GM12878 (cell line): ENCODE data around the gene CRIM1. TPM values are rescaled to one million over a fixed set of nuclear protein-coding genes. Genes with fewer than 3 reads are reported as not detected.

Experiments used
- ATAC-seq: fragments of 200-7000 bp; cut with Tn5 transposase; 3 replicates; pipeline ENCODE4 v1.9.1; 2020; ENCODE audit warnings: mild to moderate bottlenecking, moderate library complexity
- BruUV-seq: library from RNA; stranded (reverse); fragments of 400-500 nt; replicated peaks from 2 replicates; lab custom pipeline; 2021; lab: Mats Ljungman, UMichigan
- CTCF ChIA-PET: fragments of 300-600 bp; sonication (Branson Sonifier 250); formaldehyde crosslinking; extraction: SDS; loops from one replicate; lab custom pipeline; 2021; ENCODE audit warnings: inconsistent platforms; lab: Yijun Ruan, JAX
- POLR2A ChIA-PET: fragments of 350-600 bp; formaldehyde crosslinking; extraction: SDS; loops from one replicate; lab custom pipeline; 2021; ENCODE audit warnings: inconsistent platforms; lab: Charles Lee
- RAD21 ChIA-PET: fragments of 300-600 bp; sonication (Branson Sonifier 250); formaldehyde crosslinking; loops from one replicate; lab custom pipeline; 2023; ENCODE audit warnings: antibody characterized with exemption; ENCODE audit not compliant: unreplicated experiment; lab: Charles Lee
- SMC1A ChIA-PET: fragments of 300-600 bp; sonication (Branson Sonifier 250); formaldehyde crosslinking; loops from one replicate; lab custom pipeline; 2023; ENCODE audit not compliant: unreplicated experiment, uncharacterized antibody; lab: Charles Lee
- DNase-seq: peaks from one replicate; pipeline ENCODE4 v3.0.0-alpha.2; 2011; ENCODE audit warnings: low read depth, low spot score
- FAIRE-seq: peaks from 3 replicates; lab custom pipeline; 2011; peaks lifted over from hg19 to GRCh38; lab: Jason Lieb, UNC
- H2AFZ ChIP-seq: 2 replicates; pipeline ENCODE4 v1.6.0; 2011; ENCODE audit warnings: low read depth, low read length, control low read depth; ENCODE audit not compliant: control insufficient read depth
- H3K27ac ChIP-seq: 2 replicates; pipeline ENCODE4 v1.5.1; 2011; ENCODE audit warnings: control low read depth; ENCODE audit not compliant: control insufficient read depth, insufficient read depth
- H3K27me3 ChIP-seq, 2 experiments: replicated peaks in 1 of 2; 2 replicates each; pipeline versions ENCODE4 v1.6.0 to v1.6.1; 2011; ENCODE audit warnings: low read length in 1 of 2; ENCODE audit not compliant: control insufficient read depth in 2 of 2, insufficient read depth in 2 of 2
- H3K36me3 ChIP-seq, 2 experiments: 2 replicates each; pipeline ENCODE4 v1.5.1; 2011; ENCODE audit warnings: low read length in 1 of 2; ENCODE audit not compliant: control insufficient read depth in 2 of 2, insufficient read depth in 2 of 2
- H3K4me1 ChIP-seq: 2 replicates; pipeline ENCODE4 v1.6.1; 2011; ENCODE audit warnings: mild to moderate bottlenecking, low read length, moderate library complexity, mixed read lengths; ENCODE audit not compliant: control insufficient read depth, insufficient read depth
- H3K4me2 ChIP-seq: 2 replicates; pipeline ENCODE4 v1.6.0; 2011; ENCODE audit warnings: control low read depth; ENCODE audit not compliant: control insufficient read depth, insufficient read depth
- H3K4me3 ChIP-seq: fragments of 200-600 bp; sonication (generic); 2 replicates; pipeline ENCODE4 v1.5.1; 2016
- H3K79me2 ChIP-seq: 2 replicates; pipeline ENCODE4 v1.6.0; 2011; ENCODE audit warnings: low read length; ENCODE audit not compliant: control insufficient read depth, insufficient read depth
- H3K9ac ChIP-seq: 2 replicates; pipeline ENCODE4 v1.8.0; 2011; ENCODE audit warnings: low read length, control low read depth, mixed read lengths; ENCODE audit not compliant: control insufficient read depth, insufficient read depth
- H3K9me3 ChIP-seq: replicated peaks from 3 replicates; pipeline ENCODE4 v1.5.1; 2011; ENCODE audit warnings: mild to moderate bottlenecking, low read length; ENCODE audit not compliant: control insufficient read depth, insufficient read depth
- H4K20me1 ChIP-seq: 2 replicates; pipeline ENCODE4 v1.6.0; 2011; ENCODE audit not compliant: control insufficient read depth, insufficient read depth
- EZH2 ChIP-seq: IDR thresholded peaks from 2 replicates; pipeline ENCODE4 v1.6.1; 2012; ENCODE audit warnings: low read depth, mild to moderate bottlenecking, control low read depth, inconsistent platforms, low read length, borderline replicate concordance; ENCODE audit not compliant: control insufficient read depth
- RFX5 ChIP-seq: IDR thresholded peaks from 2 replicates; pipeline ENCODE4 v1.6.1; 2011; ENCODE audit warnings: low read depth, low read length, improper control_type of control experiment
- SRF ChIP-seq, 2 experiments: IDR thresholded peaks; 2 replicates each; pipeline ENCODE4 v1.6.1; 2011; ENCODE audit warnings: low read depth in 2 of 2, low read length in 2 of 2, mild to moderate bottlenecking in 1 of 2, moderate library complexity in 1 of 2
- WGBS: methylation state at CpG from one replicate; pipeline ENCODE4 v1.1.6; 2016; ENCODE audit warnings: low lambda C conversion rate; ENCODE audit not compliant: insufficient replicate concordance, insufficient coverage; ENCODE audit errors: missing lambda C conversion rate; 5-methylcytosine and 5-hydroxymethylcytosine counted together
- in situ Hi-C: fragments of 300-500 bp; cut with MboI; formaldehyde crosslinking; loops from 9 replicates; pipeline ENCODE4 v1.14.3; 2018; ENCODE audit warnings: mixed read lengths
- intact Hi-C: fragments of 100-400 bp; cut with micrococcal nuclease; formaldehyde crosslinking; loops from one replicate; pipeline ENCODE4 v1.14.2; 2022; ENCODE audit not compliant: unreplicated experiment
- polyA plus RNA-seq, 11 experiments: library from polyadenylated mRNA; depleted of rRNA in 4 of 11; unstranded in 6 of 11; stranded (reverse) in 5 of 11; fragments of >200 nt; fragmentation: Nextera tagmentation in 4 of 11; fragmentation: Illumina TruSeq in 1 of 11; extraction: Ambion mirVana in 4 of 11; extraction: Trizol in 1 of 11; gene quantifications; 1 replicate in 1 of 11; 2 replicates in 10 of 11; pipeline versions ENCODE4 v1.2.1 to v1.2.3, GENCODE V29; 2011 to 2016; ENCODE audit warnings: inconsistent platforms in 2 of 11, missing spikeins in 2 of 11, low read depth in 1 of 11
- total RNA-seq, 4 experiments: library from RNA; depleted of rRNA in 3 of 4; stranded (reverse); fragments of >200 nt in 3 of 4; fragmentation: Illumina TruSeq in 1 of 4; extraction: Trizol in 1 of 4; gene quantifications; 2 replicates each; pipeline versions ENCODE4 v1.2.1 to v1.2.3, GENCODE V29; 2013 to 2021

The CRIM1 gene
- total and polyA plus RNA-seq, 10 of the 15 experiments (the other 5 are each of a cell fraction or from before 2014, with no cell fraction given) = 0.42 to 7.4 (median 3.1) TPM

- no peaks in the 10 kb centered on the region for H3K27me3 ChIP-seq
- ChIA-PET SMC1A (interaction anchor here (0.6 to 1.7 kb wide), 3 partner anchors 9 to 568 kb away, joined by 3 to 6 read pairs (median 3); no protein-coding TSS in a partner anchor), POLR2A (no interaction called here), RAD21 (no interaction called here), CTCF (interaction anchor here (1.5 kb wide), 1 partner anchor 14 kb away, joined by 4 read pairs; no protein-coding TSS in a partner anchor)
- no peaks in the 10 kb centered on the region for H4K20me1 ChIP-seq
- H3K9ac ChIP-seq = no peak overlapping the region
- FAIRE-seq = no peak
- WGBS = 89% methylated on average over 7 of the region's 7 CpGs
- no peak overlapping the region for H3K27ac ChIP-seq
- H3K4me1 ChIP-seq = no peaks in the 10 kb centered on the region
- intact Hi-C loops (no loop called here), in situ Hi-C loops (no loop called here)
- H3K4me2 ChIP-seq = no peak overlapping the region
- no peak for DNase-seq
- BruUV-seq = no TSS peak
- no peak for ATAC-seq
- H3K9me3 ChIP-seq = no peaks in the 10 kb centered on the region
- H3K4me3 ChIP-seq = no peak overlapping the region
- peaks cover 0 to 12% of the 10 kb centered on the region in 2 experiments for H3K36me3 ChIP-seq
- H2AFZ ChIP-seq = no peak overlapping the region
- TF ChIP-seq SRF (IDR thresholded peaks at IDR 0.05; ENCODE audit: low read depth in 2 of 2, low read length in 2 of 2) = no peak
- TF ChIP-seq EZH2 = no peak
- H3K79me2 ChIP-seq = no peaks in the 10 kb centered on the region
Measured at GRCh38 chr2:36549165-36549574, 193.6 kb downstream of the CRIM1 start.

- ChIA-PET CTCF (interaction anchor here (0.6 to 1.5 kb wide), 2 partner anchors 13 to 44 kb away, joined by 4 read pairs; no protein-coding TSS in a partner anchor), POLR2A (interaction anchor here (0.6 kb wide), 1 partner anchor 131 kb away, joined by 3 read pairs; no protein-coding TSS in a partner anchor)
- Histone ChIP-seq H2AFZ (no peak overlapping the region), H3K9me3 (no peaks in the 10 kb centered on the region), H3K9ac (no peak overlapping the region), H3K4me2 (no peak overlapping the region), H3K36me3 (peaks cover 0 to 12% of the 10 kb centered on the region in 2 experiments)
- WGBS = 100% methylated on average over 5 of the region's 5 CpGs
- no TSS peak for BruUV-seq
- no peak for TF ChIP-seq RFX5
- TF ChIP-seq, all 136 proteins: peak for 0
- Histone ChIP-seq H3K79me2 (no peaks in the 10 kb centered on the region), H3K27ac (no peak overlapping the region), H3K4me1 (no peaks in the 10 kb centered on the region), H3K4me3 (no peak overlapping the region), H3K27me3 (no peaks in the 10 kb centered on the region), H4K20me1 (no peaks in the 10 kb centered on the region)
- FAIRE-seq = no peak
- ATAC-seq = no peak
- DNase-seq = no peak
- RAD21 ChIA-PET = no interaction called here
- in situ Hi-C loops (no loop called here), intact Hi-C loops (no loop called here)
- SMC1A ChIA-PET = interaction anchor here (1.2 to 1.7 kb wide), 2 partner anchors 9 to 10 kb away, joined by 3 to 6 read pairs; no protein-coding TSS in a partner anchor
Measured at GRCh38 chr2:36550006-36550405, 194.4 kb downstream of the CRIM1 start.
